ENCODE results near the gene LAMA4. TPM values are rescaled to one million over a fixed set of nuclear protein-coding genes. Genes with fewer than 3 reads are reported as not detected.

Gene LAMA4
- total RNA-seq, 6 experiments from 2014 or later = 2.9 to 8.3 (median 4.2) TPM

DNA sequence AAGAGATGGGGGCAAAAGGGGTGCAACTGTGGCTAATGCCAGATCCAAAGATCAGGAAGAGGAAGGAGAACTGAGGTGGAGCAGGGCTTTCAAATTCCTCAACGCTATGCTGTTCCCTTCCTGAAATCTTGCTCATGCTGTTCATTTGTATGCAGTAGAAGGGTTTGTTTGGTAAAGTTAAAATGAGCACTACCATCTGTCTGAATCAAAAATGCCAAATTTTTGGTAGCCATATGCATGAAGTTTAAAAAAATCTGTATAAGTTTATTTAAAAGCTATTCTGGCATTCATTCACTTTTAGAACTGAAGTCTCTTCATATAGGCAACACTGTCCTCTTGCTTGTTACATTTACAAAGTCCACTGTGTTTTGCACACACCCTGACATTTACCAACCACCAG lies 84.8 kb downstream of the LAMA4 start:
- no peak overlapping the region for H3K27ac ChIP-seq
- no peaks in the 10 kb centered on the region for H3K27me3 ChIP-seq
- H3K9me3 ChIP-seq = no peaks in the 10 kb centered on the region
- TF ChIP-seq, protein P1, sequence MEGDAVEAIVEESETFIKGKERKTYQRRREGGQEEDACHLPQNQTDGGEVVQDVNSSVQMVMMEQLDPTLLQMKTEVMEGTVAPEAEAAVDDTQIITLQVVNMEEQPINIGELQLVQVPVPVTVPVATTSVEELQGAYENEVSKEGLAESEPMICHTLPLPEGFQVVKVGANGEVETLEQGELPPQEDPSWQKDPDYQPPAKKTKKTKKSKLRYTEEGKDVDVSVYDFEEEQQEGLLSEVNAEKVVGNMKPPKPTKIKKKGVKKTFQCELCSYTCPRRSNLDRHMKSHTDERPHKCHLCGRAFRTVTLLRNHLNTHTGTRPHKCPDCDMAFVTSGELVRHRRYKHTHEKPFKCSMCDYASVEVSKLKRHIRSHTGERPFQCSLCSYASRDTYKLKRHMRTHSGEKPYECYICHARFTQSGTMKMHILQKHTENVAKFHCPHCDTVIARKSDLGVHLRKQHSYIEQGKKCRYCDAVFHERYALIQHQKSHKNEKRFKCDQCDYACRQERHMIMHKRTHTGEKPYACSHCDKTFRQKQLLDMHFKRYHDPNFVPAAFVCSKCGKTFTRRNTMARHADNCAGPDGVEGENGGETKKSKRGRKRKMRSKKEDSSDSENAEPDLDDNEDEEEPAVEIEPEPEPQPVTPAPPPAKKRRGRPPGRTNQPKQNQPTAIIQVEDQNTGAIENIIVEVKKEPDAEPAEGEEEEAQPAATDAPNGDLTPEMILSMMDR (IDR thresholded peaks at IDR 0.05) = no peak
- no peak for TF ChIP-seq POLR2A (IDR thresholded peaks at IDR 0.05)
- no peaks in the 10 kb centered on the region for H3K36me3 ChIP-seq
- no peak for ATAC-seq
- 63% methylated on average over 1 of the region's 1 CpG for WGBS (ENCODE audit: insufficient coverage, low coverage, low lambda C conversion rate, missing lambda C conversion rate)
- intact Hi-C loops (cut with DNase I) = loop anchor here in 1 of 2 donors (10.0 kb wide), 1 partner anchor 455 kb away; no protein-coding TSS in a partner anchor
- no peak for DNase-seq
- H3K4me1 ChIP-seq = no peaks in the 10 kb centered on the region
- H3K4me3 ChIP-seq = no peak overlapping the region

DNA sequence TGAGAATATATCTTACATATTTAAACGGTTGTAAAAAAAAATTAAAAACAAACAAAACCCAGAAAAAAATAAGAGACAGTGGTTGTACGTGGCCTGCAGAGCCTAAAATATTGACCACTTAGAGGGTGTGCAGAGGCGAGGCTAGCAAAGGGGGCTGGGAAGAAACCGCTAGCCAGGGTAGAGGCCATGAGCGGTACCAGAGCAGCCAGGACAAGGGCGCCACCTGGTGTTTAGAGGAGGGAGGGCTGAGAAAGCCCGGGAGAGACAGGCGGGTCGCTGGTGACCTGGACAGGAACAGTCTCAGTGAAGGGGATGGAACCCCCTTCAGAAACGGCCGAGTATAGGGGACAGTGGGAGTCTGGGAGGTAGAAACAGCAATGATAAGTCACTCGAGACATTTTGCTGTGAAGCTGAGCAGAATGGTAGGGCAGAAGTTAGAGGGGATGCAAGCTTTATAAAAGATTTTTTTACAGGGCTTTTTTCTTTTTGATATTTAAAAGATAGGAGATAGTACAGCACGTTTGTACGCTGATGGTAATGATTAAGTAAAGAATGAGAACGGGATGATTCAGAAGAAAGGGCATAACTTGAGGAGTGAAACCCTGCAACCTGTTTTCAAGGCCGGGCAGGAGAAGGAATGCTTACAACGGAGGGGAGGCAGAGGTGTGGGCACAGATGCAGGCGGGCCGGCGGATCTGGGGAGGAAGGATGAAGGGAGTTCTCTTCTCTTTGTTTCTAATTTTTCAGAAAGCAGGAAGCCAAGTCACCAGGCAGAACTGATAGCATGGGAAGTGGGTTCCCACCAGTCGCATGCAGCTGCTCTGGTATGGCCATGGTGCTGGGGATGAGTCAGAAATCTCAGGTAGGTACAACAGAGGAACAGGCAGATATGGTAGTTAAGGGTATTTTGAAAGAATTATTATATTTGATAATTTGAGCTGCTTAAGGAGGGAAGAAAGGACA lies 90.8 kb downstream of the LAMA4 start:
- ATAC-seq (peak; percentile 100), DNase-seq (peak; percentile 75 to 82 (median 75))
- WGBS (ENCODE audit: insufficient coverage, low coverage, low lambda C conversion rate, missing lambda C conversion rate) = 19% methylated on average over 21 of the region's 21 CpGs
- Histone ChIP-seq H3K4me3 (no peak overlapping the region), H3K36me3 (no peaks in the 10 kb centered on the region), H3K4me1 (no peaks in the 10 kb centered on the region), H3K9me3 (no peaks in the 10 kb centered on the region), H3K27me3 (no peaks in the 10 kb centered on the region), H3K27ac (no peak overlapping the region)
- intact Hi-C loops (cut with DNase I) = loop anchor here (5.0 to 10.0 kb wide), 2 partner anchors 76 to 449 kb away; partner anchors contain the start of genes FAM229B (in 1 of the 2) and TUBE1 (in 1 of the 2)
- no peak for TF ChIP-seq POLR2A (IDR thresholded peaks at IDR 0.05)
- TF ChIP-seq, protein P1 (IDR thresholded peaks at IDR 0.05) = peak; percentile 79 to 93 (median 88)

DNA sequence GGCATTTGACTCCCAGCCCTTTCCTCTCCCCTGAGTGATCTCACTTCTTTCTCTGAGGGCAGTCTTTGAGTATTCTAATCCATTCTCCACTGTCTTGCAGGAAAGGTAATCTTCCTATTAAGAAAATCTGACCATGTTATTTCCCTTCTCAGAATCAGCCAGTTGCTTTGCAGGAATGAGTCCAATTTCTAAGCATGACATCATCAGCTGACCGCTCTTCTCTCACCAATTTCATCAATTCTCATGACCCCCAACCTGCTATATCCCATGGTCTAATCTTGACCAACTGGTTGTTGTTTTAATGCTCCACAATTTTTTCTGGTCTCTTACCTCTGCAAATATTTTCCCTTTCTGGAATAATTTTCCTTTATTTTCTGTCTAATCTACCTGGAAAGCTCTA lies 93.6 kb downstream of the LAMA4 start:
- no peak for DNase-seq
- WGBS (ENCODE audit: insufficient coverage, low coverage, low lambda C conversion rate, missing lambda C conversion rate) = 87% methylated on average over 1 of the region's 1 CpG
- no peak for TF ChIP-seq POLR2A (IDR thresholded peaks at IDR 0.05)
- TF ChIP-seq, protein P1 (IDR thresholded peaks at IDR 0.05) = no peak
- no peaks in the 10 kb centered on the region for H3K9me3 ChIP-seq
- H3K4me3 ChIP-seq = no peak overlapping the region
- ATAC-seq = no peak
- no peak overlapping the region for H3K27ac ChIP-seq
- intact Hi-C loops (cut with DNase I) = loop anchor here (5.0 to 10.0 kb wide), 2 partner anchors 73 to 446 kb away; partner anchors contain the start of genes FAM229B (in 1 of the 2) and TUBE1 (in 1 of the 2)
- H3K36me3 ChIP-seq = no peaks in the 10 kb centered on the region
- no peaks in the 10 kb centered on the region for H3K4me1 ChIP-seq
- H3K27me3 ChIP-seq = no peaks in the 10 kb centered on the region

DNA sequence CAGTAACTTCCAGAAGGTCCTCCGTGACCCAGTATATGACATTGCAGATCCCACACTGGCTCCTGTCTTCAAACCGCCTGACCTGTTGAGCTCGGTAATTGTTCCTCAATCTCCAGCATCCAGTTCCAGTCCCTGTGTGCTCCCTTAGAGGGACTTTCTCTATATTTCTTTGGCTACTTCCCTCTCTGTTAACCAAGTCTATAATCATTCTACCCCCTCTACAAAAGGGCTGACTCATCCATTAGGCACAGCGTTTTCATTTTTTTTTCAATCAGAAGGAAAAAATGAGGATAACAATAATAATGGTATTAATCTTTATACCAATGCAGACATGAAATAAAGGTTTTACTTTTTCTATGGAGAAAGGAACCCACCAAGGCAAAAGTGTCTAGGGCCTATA lies 97.7 kb downstream of the LAMA4 start:
- no peak overlapping the region for H3K27ac ChIP-seq
- no peaks in the 10 kb centered on the region for H3K4me1 ChIP-seq
- ATAC-seq (no peak), DNase-seq (no peak)
- no peaks in the 10 kb centered on the region for H3K36me3 ChIP-seq
- intact Hi-C loops (cut with DNase I) = no loop called here
- no peaks in the 10 kb centered on the region for H3K9me3 ChIP-seq
- H3K27me3 ChIP-seq = no peaks in the 10 kb centered on the region
- WGBS (ENCODE audit: insufficient coverage, low coverage, low lambda C conversion rate, missing lambda C conversion rate) = 88% methylated on average over 4 of the region's 4 CpGs
- TF ChIP-seq, protein P1 (IDR thresholded peaks at IDR 0.05) = no peak
- no peak for TF ChIP-seq POLR2A (IDR thresholded peaks at IDR 0.05)
- H3K4me3 ChIP-seq = no peak overlapping the region
